HuH-7.5 (cell line): ENCODE data around the gene TOP2B.

ENCODE experiments used
- DNase-seq: peaks from one replicate; pipeline ENCODE4 v3.0.0; 2011; ENCODE audit warnings: low spot score

The TOP2B gene

DNA sequence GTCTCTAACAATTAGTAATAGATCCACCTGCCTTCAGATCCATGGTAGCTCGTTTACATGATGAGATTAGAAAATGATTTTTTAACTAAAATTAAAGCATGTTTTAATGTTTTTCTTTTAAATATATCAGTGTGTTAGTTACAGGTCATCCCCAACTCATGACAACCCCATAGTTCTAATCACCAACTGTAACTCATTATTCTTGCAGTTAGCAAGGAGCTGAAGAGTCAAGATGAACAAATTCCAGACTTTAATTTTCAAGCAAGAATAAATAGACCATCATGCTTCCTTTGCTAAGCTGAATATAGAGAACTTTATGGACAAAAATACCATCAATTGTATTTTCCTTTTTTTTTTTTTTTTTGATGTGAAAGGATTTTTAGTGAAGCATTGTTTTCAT lies 101.1 kb downstream of the TOP2B start:
- no peak for DNase-seq

DNA sequence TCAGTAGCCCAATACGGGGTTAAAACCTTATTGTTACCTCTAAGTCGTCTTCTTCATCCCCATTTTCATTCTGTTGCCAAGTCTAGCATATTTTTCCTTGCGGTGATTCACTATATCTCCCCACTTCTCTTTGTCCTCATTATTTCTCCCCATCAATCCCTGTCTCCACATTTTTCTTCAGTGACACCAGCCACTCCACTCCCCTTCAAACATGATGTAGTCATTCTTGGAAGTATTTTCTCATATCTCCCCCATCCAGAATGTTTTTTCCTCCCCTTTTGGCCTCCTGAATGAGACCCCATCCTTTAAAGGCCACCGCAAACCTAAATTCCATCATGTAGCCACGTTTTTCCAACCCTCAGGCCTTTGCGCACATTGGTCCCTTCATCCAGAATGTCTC lies 105.9 kb downstream of the TOP2B start:
- no peak for DNase-seq

GRCh38 chr3:25558121-25558520 lies 106.6 kb downstream of the TOP2B start:
- DNase-seq = no peak

- DNase-seq = no peak
These were observed 107.0 kb downstream of the TOP2B start for GRCh38 chr3:25557694-25558093.

DNA sequence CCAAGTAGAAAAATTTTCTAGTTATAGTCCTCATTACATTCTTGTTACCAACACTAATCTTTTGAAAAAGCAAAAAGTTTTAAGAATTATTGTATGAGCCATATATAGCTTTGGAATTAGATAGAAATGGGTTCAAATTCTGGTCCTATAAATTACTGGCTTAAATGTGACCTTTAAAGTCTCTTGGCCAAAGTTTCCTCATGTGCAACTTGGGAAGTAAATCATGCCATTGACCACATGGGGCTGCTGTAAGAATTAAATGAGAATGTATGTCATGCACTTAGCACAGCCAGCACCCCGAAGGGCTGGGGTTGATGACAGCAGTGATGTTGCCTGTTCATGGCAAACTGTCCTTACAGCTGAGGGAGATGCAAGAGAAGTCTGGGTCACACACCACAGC lies 108.3 kb downstream of the TOP2B start:
- DNase-seq = no peak

- DNase-seq = no peak
These were observed 108.8 kb downstream of the TOP2B start for GRCh38 chr3:25555695-25556437.

- DNase-seq = no peak
These were observed 110.3 kb downstream of the TOP2B start for GRCh38 chr3:25554376-25554775.

GRCh38 chr3:25552251-25552650 lies 112.5 kb downstream of the TOP2B start:
- no peak for DNase-seq

- DNase-seq = no peak
These were observed 115.9 kb downstream of the TOP2B start for GRCh38 chr3:25548836-25549235.

- no peak for DNase-seq
These were observed 116.6 kb downstream of the TOP2B start for GRCh38 chr3:25547943-25548674.
